ENCODE data around the gene TBCD.

DNA sequence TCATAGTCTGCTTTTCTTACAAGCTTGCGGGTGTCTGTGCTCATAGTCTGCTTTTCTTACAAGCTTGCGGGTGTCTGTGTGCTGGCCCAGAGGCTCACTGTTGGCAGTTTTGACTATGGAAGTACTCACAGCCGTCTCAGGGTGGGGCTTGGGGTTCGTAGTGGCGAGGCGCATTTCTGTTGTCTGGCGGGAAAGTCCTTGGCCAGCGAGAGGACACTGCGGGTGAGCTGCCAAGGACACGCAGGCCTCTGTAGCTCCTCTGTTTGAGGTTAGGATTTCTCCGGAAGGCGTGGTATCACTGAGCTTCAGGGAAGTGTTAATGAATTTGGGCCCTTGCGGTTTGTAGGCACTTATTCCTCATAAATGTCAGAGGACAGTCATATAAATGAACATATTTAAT lies 13.5 kb downstream of the TBCD start:
- TF ChIP-seq CTCF (IDR thresholded peaks at IDR 0.05) (no peak), POLR2A (IDR thresholded peaks at IDR 0.05) (no peak)
